CD4-positive, alpha-beta T cell treated with Interferon alpha-2 for 1 hour (primary cell): ENCODE results near the gene ANKRD22.
A peak's percentile ranks its signal among the peaks of the same experiment; 100 is the strongest.

Source experiments
- DNase-seq, 2 donors: peaks; one replicate each; pipeline ENCODE4 v3.0.0-alpha.2; 2020 to 2022

The ANKRD22 gene

GRCh38 chr10:88794731-88795130 is 56.9 kb downstream of the ANKRD22 start:
- DNase-seq = no peak

DNA sequence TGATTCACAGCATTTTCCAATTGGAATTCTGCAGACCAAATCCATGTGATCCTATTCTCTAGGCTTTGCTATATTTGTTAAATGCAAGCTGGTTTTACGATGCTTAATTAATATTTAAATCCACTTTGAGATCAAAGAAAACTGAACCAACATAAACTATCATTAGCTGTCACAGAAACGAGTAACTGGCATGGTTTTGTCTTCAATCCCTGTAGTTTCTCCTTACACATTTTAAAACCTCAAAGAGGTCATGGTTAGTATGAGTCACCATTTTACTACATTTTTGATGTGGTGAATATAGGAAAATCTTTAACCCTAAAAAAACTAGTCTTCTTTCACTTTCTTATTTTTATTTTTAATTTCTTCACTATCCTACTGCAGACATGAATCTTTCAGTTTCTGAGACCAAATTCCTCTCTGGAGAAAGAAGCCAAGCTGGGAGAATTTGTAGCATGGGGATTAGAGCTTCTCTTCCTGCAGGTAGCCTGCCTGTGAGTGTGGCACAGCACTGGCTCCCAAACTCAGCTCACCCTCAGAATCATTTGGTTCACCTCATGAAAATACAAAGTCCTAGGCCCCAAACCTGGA is 57.8 kb downstream of the ANKRD22 start:
- DNase-seq = peak in 1 of 2 donors; percentile 16

DNA sequence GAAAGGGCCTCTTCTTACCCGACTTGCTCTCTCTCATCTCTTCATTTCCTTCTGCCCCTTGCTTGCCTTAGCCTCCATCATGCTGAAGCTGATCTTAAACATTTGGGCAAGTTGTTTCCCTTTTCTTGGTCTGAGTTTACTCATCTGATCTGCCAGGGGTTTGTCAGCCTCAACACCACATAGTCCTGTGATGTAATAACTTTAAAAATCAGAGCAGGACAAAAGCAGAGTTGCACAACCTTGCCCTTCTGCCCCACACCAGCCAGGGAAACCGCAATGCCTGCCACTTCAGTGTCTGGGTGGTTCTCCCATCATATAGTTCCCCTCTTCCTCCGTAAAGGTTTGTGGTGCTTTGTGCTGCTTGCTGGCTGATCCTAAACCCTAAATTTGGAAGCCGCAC is 59.0 kb downstream of the ANKRD22 start:
- peak; percentile 16 to 65 for DNase-seq

DNA sequence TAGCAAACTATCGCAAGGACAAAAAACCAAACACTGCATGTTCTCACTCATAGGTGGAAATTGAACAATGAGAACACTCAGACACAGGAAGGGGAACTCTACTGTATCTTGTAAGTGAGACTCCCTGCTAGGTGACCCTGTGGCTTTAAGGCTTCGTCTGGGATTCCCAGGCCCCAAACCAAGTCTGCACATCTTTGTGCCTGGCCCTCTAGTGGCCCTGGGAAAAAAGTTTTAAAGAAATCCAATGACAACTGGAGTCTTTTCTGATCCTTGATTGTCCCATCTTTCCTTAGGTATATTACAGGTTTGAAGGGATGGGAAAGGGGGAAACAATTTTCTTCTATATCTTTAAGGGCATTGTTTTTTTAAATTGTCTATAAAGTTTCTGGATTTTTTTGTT is 59.7 kb downstream of the ANKRD22 start:
- DNase-seq = peak in 1 of 2 donors; percentile 3

DNA sequence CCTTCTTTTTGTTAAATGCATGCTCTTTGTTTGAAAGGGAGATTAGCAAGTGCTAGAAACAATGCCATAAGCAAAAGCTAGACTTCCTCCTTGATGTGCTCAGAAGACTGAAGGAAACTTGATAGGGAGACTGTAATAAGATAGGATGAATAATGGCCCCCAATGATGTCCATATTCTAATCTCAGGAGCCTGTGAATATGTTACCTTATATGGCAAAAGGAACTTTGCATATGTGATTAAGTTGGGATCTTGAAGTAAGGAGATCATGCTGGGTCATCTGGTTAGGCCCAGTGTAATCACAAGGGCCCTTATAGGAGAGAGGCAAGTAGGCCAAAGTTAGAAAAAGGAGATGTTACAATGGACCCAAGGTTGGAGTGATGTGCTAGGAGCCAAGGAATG is 62.7 kb downstream of the ANKRD22 start:
- no peak for DNase-seq

DNA sequence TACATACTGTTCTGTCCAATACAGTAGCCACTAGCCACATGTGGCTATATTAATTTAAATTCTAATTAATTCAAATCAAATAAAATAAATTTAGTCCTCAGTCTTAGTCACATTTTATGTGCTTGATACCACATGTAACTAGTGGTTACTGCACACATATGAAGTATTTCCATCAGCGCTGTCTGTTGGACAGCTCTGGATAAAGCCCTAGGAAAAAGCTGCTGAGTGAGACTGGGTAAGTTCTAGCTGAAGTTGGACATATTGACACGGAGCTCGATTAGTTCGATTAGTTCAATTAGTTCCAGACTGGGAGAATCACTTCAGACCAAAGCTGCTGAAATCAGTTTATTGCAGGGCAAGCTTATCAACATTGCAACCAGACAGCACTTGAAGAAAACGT is 64.2 kb downstream of the ANKRD22 start:
- no peak for DNase-seq

DNA sequence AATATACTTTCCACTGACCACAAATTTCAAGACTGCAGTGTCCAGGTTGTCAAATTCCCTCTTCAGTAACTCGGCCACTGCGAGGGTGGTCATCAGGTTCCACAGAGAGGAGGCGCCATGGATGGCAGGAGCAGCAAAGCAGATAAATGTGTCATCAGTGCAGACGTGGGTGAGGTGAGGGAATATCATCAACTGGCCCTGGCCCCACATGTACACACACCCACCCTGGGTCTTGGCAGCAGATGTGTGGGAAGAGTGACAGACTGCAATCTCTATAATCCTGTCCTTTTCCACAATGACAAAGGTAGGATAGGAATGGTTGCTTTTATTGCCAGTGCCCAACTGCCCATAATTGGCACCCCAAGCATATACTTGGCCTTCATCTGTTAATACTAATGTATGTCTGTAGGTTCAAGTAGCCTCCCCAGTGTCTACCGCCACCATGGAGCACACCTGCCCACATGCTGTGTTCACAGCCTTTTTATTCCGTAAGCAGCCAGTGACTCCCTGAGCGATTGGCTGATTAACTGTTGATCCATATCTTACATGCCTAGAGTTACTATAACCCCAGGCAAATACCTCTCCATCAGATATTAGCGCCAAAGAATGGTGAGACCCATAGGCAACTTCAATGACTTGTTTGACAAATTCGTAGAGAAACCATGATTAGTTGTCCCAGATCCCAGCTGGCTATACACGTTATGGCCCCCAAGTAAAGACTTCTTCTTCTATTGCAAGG is 65.4 kb downstream of the ANKRD22 start:
- no peak for DNase-seq

DNA sequence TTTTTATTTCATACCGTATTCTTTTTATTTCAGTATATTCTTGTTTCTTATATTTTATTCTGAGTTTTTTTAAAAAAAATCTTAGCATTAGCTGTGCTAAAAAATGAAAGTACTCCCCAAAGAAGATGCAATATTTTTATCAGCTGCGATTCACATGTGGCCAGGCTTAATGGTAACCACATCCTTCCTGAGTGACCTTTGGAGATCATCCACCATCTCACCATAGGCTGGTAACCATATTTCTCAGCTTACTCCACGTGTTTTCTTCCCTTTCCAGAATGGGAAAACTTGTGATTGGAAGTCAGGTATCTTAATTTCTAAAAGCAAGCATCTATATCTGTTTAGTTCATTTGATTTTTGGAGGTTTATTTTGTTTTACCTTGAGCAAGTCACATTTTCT is 67.9 kb downstream of the ANKRD22 start:
- DNase-seq = no peak

DNA sequence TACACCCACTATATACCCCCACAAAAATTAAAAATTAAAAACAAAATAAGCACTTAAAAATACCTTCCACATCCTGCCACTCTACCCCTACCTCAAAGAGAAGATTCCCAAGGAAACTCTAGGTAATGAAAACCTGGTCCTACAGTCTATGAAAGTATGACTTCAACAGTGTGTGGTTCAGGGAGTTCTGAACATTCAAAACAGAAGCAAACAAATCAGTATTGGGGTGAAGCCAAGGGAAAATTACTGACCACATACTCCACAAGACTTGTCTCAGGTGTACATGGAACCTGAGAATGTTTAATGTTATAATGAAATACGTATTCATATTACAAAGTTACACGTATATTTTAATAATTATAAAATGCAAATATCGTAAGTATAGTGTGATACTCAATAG is 69.4 kb downstream of the ANKRD22 start:
- DNase-seq = no peak

- no peak for DNase-seq
Measured at GRCh38 chr10:88781206-88781605, 70.4 kb downstream of the ANKRD22 start.
